Omental fat pad (tissue), 4 donors: ENCODE results near the gene RPS10. TPM values are rescaled to one million over a fixed set of nuclear protein-coding genes. Genes with fewer than 3 reads are reported as not detected.
"Not testable (repeated sequence)": the region's sequence is repeated elsewhere in the genome, so short reads cannot be mapped to it uniquely, and the experiment has no call there.

Experiments used
- ATAC-seq: fragments of 150-250 bp; one replicate; pipeline ENCODE4 v1.9.1; 2016; ENCODE audit warnings: mild to moderate bottlenecking, moderate library complexity; ENCODE audit not compliant: low FRiP score
- DNase-seq: peaks from one replicate; pipeline ENCODE4 v3.0.0-alpha.2; 2019; ENCODE audit warnings: low spot score
- CTCF ChIP-seq, 3 donors: fragments of 450-650 bp; IDR thresholded peaks; one replicate each; pipeline ENCODE4 v1.5.1; 2016 to 2017; ENCODE audit warnings: antibody characterized with exemption in 3 of 3, mild to moderate bottlenecking in 3 of 3, moderate library complexity in 2 of 3
- total RNA-seq, 4 donors: library from RNA; depleted of rRNA; stranded (reverse); fragments of >200 nt; gene quantifications; one replicate each; pipeline ENCODE4 v1.1.0, GENCODE V29; 2016

RPS10 gene
- total RNA-seq, 4 donors from 2014 or later = 1,698 to 2,828 (median 2,343) TPM

- no peak for ATAC-seq
- no peak for TF ChIP-seq CTCF (IDR thresholded peaks at IDR 0.05)
- no peak for DNase-seq
Measured at GRCh38 chr6:34373511-34373910, 52.4 kb downstream of the RPS10 start.

DNA sequence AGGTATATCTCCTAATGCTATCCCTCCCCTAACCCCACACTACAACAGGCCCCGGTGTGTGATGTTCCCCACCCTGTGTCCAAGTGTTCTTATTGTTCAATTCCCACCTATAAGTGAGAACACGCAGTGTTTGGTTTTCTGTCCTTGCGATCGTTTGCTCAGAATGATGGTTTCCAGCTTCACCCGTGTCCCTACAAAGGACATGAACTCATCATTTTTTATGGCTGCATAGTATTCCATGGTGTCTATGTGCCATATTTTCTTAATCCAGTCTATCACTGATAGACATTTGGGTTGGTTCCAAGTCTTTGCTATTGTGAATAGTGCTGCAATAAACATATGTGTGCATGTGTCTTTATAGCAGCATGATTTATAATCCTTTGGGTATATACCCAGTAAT lies 54.0 kb downstream of the RPS10 start:
- not testable (repeated sequence) for ATAC-seq

GRCh38 chr6:34370361-34370760 lies 55.5 kb downstream of the RPS10 start:
- ATAC-seq = no peak
- TF ChIP-seq CTCF (IDR thresholded peaks at IDR 0.05) = no peak
- DNase-seq = no peak

More for the DNA sequence above, 54.0 kb downstream of the RPS10 start:
- not testable (repeated sequence) for DNase-seq

DNA sequence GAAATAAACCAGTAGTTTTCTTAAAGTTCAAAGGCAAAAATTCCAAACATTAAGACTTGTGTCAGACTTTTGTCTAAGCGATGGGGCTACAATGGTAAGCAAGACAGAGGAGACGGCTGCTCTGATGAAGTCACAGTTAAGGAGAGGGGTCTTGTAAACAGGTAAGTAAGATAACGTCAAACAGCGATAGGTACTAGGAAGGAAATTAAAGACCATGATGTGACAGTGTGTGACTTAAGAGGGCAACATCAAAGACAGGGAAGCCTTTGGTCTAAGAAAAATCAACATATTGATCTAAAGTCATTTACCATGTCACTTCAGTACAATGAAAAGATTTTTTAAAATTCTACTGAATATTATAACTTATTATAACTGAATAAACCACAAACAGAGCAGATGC lies 56.5 kb downstream of the RPS10 start:
- DNase-seq (no peak), ATAC-seq (no peak)
- no peak for TF ChIP-seq CTCF (IDR thresholded peaks at IDR 0.05)

Other genes starting within 250 kb of the RPS10 start
- 10 to 100 TPM; 15.6 to 80.7 (median 31.3) TPM for gene HMGA1, start 189.2 kb downstream of the RPS10 start, total RNA-seq
- gene SMIM29, start 177.1 kb downstream of the RPS10 start, total RNA-seq = 10 to 100 TPM; 11.8 to 23.8 (median 17.2) TPM
- 10 to 100 TPM; 21.3 to 46.0 (median 28.5) TPM for gene NUDT3, start 33.4 kb downstream of the RPS10 start, total RNA-seq
- gene PACSIN1, start 40.0 kb upstream of the RPS10 start, total RNA-seq = not detected
- under 1 TPM in 1 of 4 donors, not detected in 3; 0.19 TPM for gene SPDEF, start 130.3 kb upstream of the RPS10 start, total RNA-seq